ENCODE measurements around the gene TTC34. TPM values are rescaled to one million over a fixed set of nuclear protein-coding genes. Genes with fewer than 3 reads are reported as not detected.
"Not testable (repeated sequence)": the region's sequence is repeated elsewhere in the genome, so short reads cannot be mapped to it uniquely, and the experiment has no call there.

The TTC34 gene
- total RNA-seq, 1 experiment from 2014 or later: 0.38 TPM

- Histone ChIP-seq H3K9me3 (replicated peaks) (no peaks in the 10 kb centered on the region), H3K27ac (no peak overlapping the region), H3K4me1 (no peaks in the 10 kb centered on the region), H3K36me3 (no peaks in the 10 kb centered on the region), H3K4me3 (no peak overlapping the region), H3K27me3 (peaks cover 40% of the 10 kb centered on the region)
- no peak for DNase-seq
These were observed 447 bp downstream of the TTC34 start for GRCh38 chr1:2801046-2801445.

- Histone ChIP-seq H3K9me3 (replicated peaks) (no peaks in the 10 kb centered on the region), H3K4me3 (no peak overlapping the region), H3K27me3 (peaks cover 36% of the 10 kb centered on the region), H3K36me3 (no peaks in the 10 kb centered on the region), H3K4me1 (no peaks in the 10 kb centered on the region), H3K27ac (no peak overlapping the region)
- DNase-seq: no peak
These were observed 838 bp downstream of the TTC34 start for GRCh38 chr1:2800664-2801045.

GRCh38 chr1:2799811-2800663 is 1.5 kb downstream of the TTC34 start:
- H3K9me3 ChIP-seq (replicated peaks): peaks cover under 1% of the 10 kb centered on the region; the same call in 1 of the 2 replicates
- no peak overlapping the region for H3K27ac ChIP-seq
- H3K4me1 ChIP-seq: no peaks in the 10 kb centered on the region
- H3K27me3 ChIP-seq: peaks cover 32% of the 10 kb centered on the region
- no peak overlapping the region for H3K4me3 ChIP-seq
- no peak for DNase-seq
- no peaks in the 10 kb centered on the region for H3K36me3 ChIP-seq

GRCh38 chr1:2798958-2799357 is 2.5 kb downstream of the TTC34 start:
- H3K4me3 ChIP-seq: not testable (repeated sequence)
- H3K9me3 ChIP-seq (replicated peaks): peaks cover 11% of the 10 kb centered on the region

GRCh38 chr1:2797741-2798016 is 3.8 kb downstream of the TTC34 start:
- peaks cover 12% of the 10 kb centered on the region for H3K9me3 ChIP-seq (replicated peaks)
- H3K4me1 ChIP-seq: no peaks in the 10 kb centered on the region
- no peaks in the 10 kb centered on the region for H3K36me3 ChIP-seq
- peaks cover 9% of the 10 kb centered on the region for H3K27me3 ChIP-seq
- H3K4me3 ChIP-seq: no peak overlapping the region
- no peak overlapping the region for H3K27ac ChIP-seq
- DNase-seq: no peak

More at GRCh38 chr1:2798958-2799357, 2.5 kb downstream of the TTC34 start:
- H3K4me1 ChIP-seq, H3K27ac ChIP-seq, DNase-seq, H3K36me3 ChIP-seq: not testable (repeated sequence)
- H3K27me3 ChIP-seq: peaks cover 22% of the 10 kb centered on the region

GRCh38 chr1:2796890-2797740 is 4.4 kb downstream of the TTC34 start:
- peaks cover 12% of the 10 kb centered on the region for H3K9me3 ChIP-seq (replicated peaks)
- peaks cover 3% of the 10 kb centered on the region for H3K27me3 ChIP-seq
- H3K27ac ChIP-seq: no peak overlapping the region
- no peaks in the 10 kb centered on the region for H3K4me1 ChIP-seq
- H3K4me3 ChIP-seq: no peak overlapping the region
- no peak for DNase-seq
- no peaks in the 10 kb centered on the region for H3K36me3 ChIP-seq

GRCh38 chr1:2795926-2796325 is 5.6 kb downstream of the TTC34 start:
- H3K36me3 ChIP-seq: no peaks in the 10 kb centered on the region
- H3K27me3 ChIP-seq: no peaks in the 10 kb centered on the region
- H3K27ac ChIP-seq: no peak overlapping the region
- no peaks in the 10 kb centered on the region for H3K4me1 ChIP-seq
- H3K9me3 ChIP-seq (replicated peaks): peaks cover 12% of the 10 kb centered on the region
- no peak overlapping the region for H3K4me3 ChIP-seq
- DNase-seq: no peak

- no peak overlapping the region for H3K4me3 ChIP-seq
- no peaks in the 10 kb centered on the region for H3K36me3 ChIP-seq
- H3K9me3 ChIP-seq (replicated peaks): peaks cover 12% of the 10 kb centered on the region
- peaks cover 2% of the 10 kb centered on the region; the same call in 1 of the 2 replicates for H3K27me3 ChIP-seq
- H3K4me1 ChIP-seq: no peaks in the 10 kb centered on the region
- no peak for DNase-seq
- H3K27ac ChIP-seq: no peak overlapping the region
These were observed 10.3 kb downstream of the TTC34 start for GRCh38 chr1:2791027-2791760.

- H3K9me3 ChIP-seq (replicated peaks): peaks cover 12% of the 10 kb centered on the region
- H3K27ac ChIP-seq: no peak overlapping the region
- DNase-seq: no peak
- peaks cover 3% of the 10 kb centered on the region; the same call in 1 of the 2 replicates for H3K27me3 ChIP-seq
- H3K4me3 ChIP-seq: no peak overlapping the region
- H3K36me3 ChIP-seq: no peaks in the 10 kb centered on the region
- H3K4me1 ChIP-seq: no peaks in the 10 kb centered on the region
These were observed 11.4 kb downstream of the TTC34 start for GRCh38 chr1:2789986-2790581.

GRCh38 chr1:2789164-2789985 is 12.1 kb downstream of the TTC34 start:
- no peaks in the 10 kb centered on the region for H3K36me3 ChIP-seq
- no peak overlapping the region for H3K4me3 ChIP-seq
- no peak overlapping the region for H3K27ac ChIP-seq
- H3K4me1 ChIP-seq: no peaks in the 10 kb centered on the region
- DNase-seq: no peak
- H3K27me3 ChIP-seq: peaks cover 3% of the 10 kb centered on the region; the same call in 1 of the 2 replicates
- peaks cover 5% of the 10 kb centered on the region for H3K9me3 ChIP-seq (replicated peaks)

GRCh38 chr1:2788506-2789163 is 12.9 kb downstream of the TTC34 start:
- no peaks in the 10 kb centered on the region for H3K36me3 ChIP-seq
- H3K4me3 ChIP-seq: no peak overlapping the region
- no peaks in the 10 kb centered on the region; the same call in 1 of the 2 replicates for H3K9me3 ChIP-seq (replicated peaks)
- DNase-seq: no peak
- no peaks in the 10 kb centered on the region for H3K4me1 ChIP-seq
- peaks cover 3% of the 10 kb centered on the region; the same call in 1 of the 2 replicates for H3K27me3 ChIP-seq
- no peak overlapping the region for H3K27ac ChIP-seq

- H3K27me3 ChIP-seq: peaks cover 3% of the 10 kb centered on the region; the same call in 1 of the 2 replicates
- H3K4me1 ChIP-seq: no peaks in the 10 kb centered on the region
- H3K27ac ChIP-seq: no peak overlapping the region
- H3K36me3 ChIP-seq: no peaks in the 10 kb centered on the region
- no peaks in the 10 kb centered on the region for H3K9me3 ChIP-seq (replicated peaks)
- DNase-seq: no peak
- no peak overlapping the region for H3K4me3 ChIP-seq
These were observed 14.2 kb downstream of the TTC34 start for GRCh38 chr1:2787163-2787911.

Data from SJCRH30 (cell line).